ENCODE data around the gene KRTAP11-1.

The KRTAP11-1 gene, protein sequence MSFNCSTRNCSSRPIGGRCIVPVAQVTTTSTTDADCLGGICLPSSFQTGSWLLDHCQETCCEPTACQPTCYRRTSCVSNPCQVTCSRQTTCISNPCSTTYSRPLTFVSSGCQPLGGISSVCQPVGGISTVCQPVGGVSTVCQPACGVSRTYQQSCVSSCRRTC

DNA sequence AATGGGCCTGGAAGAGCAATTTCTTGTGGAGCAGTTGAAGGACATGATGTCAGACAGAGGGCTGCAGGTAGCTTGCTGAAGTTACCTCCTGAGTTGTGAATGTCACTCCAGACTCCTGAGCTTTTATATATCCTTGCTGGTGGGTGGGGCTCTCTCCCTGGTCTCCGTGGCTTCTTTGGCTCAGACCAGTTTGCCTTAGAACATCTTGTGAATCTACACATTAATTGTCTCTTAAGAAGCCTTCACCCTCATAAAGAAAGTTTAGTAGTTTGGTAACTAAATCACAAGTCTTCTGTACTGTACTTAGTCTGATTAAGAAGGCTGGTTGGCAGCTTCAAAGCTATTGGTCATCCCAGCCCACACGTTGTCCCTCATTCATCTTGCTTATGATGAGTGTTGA lies at the start of gene KRTAP11-1:
Gene KRTAP11-1, minus strand, starts transcription at position 101 of the 400 bp plus-strand sequence. Its CDS starts 56 bp downstream, at position 45.
- H3K36me3 ChIP-seq (ENCODE audit: control insufficient read depth, insufficient read depth, low read length), result no peaks in the 10 kb centered on the region
- H3K27me3 ChIP-seq (ENCODE audit: control insufficient read depth, insufficient read depth, low read length), result no peaks in the 10 kb centered on the region
- H3K9me3 ChIP-seq (ENCODE audit: control insufficient read depth, low read length), result no peaks in the 10 kb centered on the region
- H3K4me1 ChIP-seq (ENCODE audit: control insufficient read depth, insufficient read depth, low read length), result no peaks in the 10 kb centered on the region
- H3K9ac ChIP-seq (ENCODE audit: low read length), result no peak within 1 kb of the TSS
- H3K4me3 ChIP-seq (ENCODE audit: low read length), result no peak within 1 kb of the TSS

DNA sequence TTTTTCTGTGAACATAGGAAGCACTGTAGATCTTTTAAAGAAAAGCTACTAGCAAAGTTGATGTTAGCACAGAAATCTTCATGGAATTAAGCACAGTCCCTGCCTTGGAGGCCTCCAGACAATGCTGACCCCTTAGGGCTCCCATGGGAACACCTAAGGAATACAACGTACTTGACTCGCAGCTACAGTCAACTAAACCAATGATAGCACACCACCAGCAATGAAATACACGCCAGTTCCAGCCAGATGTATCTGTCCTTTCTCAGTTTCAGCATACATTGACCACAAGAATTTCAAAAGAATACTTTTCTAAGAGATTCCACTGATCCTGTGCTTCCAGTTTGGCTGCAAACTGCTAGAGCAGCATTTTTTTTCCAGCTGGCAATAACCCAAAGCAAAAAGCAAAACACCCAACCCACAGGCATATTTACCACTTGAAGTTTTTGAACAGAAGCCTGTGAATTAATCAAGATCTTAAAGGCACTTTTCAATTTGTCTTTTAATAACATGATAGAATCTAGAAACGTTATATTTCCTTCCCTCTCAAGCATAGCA lies 42.8 kb upstream of the KRTAP11-1 start:
- Histone ChIP-seq H3K36me3 (ENCODE audit: control insufficient read depth, insufficient read depth, low read length) (no peaks in the 10 kb centered on the region), H3K27me3 (ENCODE audit: control insufficient read depth, insufficient read depth, low read length) (no peaks in the 10 kb centered on the region), H3K4me3 (ENCODE audit: low read length) (no peak overlapping the region), H3K9me3 (ENCODE audit: control insufficient read depth, low read length) (no peaks in the 10 kb centered on the region), H3K4me1 (ENCODE audit: control insufficient read depth, insufficient read depth, low read length) (no peaks in the 10 kb centered on the region), H3K9ac (ENCODE audit: low read length) (no peak overlapping the region)

DNA sequence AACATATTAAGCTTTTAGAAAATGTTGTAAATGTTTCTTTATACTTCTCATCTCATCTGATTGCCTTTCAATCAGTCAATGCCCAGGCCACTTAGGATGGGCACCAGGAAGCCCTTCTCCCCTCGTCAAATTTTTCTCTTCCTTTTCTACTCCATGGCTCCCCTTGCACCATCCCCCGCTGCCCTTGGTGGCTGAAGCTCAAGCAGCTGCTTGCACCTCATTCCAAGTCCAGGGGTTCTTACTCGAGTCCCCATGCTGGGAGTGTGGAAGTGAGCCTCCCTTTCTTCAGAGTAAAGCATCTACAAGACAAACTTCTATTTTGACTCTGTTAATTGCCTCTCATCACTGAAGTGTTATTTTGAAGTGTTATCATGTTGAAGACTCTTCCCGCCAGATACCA lies 39.7 kb upstream of the KRTAP11-1 start:
- Histone ChIP-seq H3K4me1 (ENCODE audit: control insufficient read depth, insufficient read depth, low read length) (no peaks in the 10 kb centered on the region), H3K9ac (ENCODE audit: low read length) (no peak overlapping the region)

DNA sequence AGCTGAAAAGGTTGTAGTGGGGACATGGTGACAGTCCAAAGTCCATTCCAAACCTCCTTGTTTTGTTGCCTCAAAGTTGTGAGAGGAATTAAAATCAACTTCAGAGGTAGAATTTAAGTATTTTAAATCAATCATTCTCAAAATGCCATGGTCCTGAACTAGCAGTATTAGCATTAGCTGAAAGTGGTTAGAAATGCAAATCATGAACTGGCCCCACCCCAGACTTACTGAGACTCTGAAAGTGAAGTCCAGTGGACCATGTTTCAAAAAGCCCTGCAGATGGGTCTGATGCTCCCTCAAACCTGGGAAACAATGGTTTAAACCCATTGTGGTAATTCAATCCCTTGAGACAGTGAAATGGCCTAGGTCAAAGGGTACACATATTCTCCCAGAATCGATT lies 36.2 kb upstream of the KRTAP11-1 start:
- Histone ChIP-seq H3K9ac (ENCODE audit: low read length) (no peak overlapping the region), H3K36me3 (ENCODE audit: control insufficient read depth, insufficient read depth, low read length) (no peaks in the 10 kb centered on the region), H3K27me3 (ENCODE audit: control insufficient read depth, insufficient read depth, low read length) (no peaks in the 10 kb centered on the region), H3K4me1 (ENCODE audit: control insufficient read depth, insufficient read depth, low read length) (no peaks in the 10 kb centered on the region), H3K4me3 (ENCODE audit: low read length) (no peak overlapping the region), H3K9me3 (ENCODE audit: control insufficient read depth, low read length) (no peaks in the 10 kb centered on the region)

More for the DNA sequence above, 39.7 kb upstream of the KRTAP11-1 start:
- Histone ChIP-seq H3K27me3 (ENCODE audit: control insufficient read depth, insufficient read depth, low read length) (no peaks in the 10 kb centered on the region), H3K36me3 (ENCODE audit: control insufficient read depth, insufficient read depth, low read length) (no peaks in the 10 kb centered on the region), H3K4me3 (ENCODE audit: low read length) (no peak overlapping the region), H3K9me3 (ENCODE audit: control insufficient read depth, low read length) (no peaks in the 10 kb centered on the region)

DNA sequence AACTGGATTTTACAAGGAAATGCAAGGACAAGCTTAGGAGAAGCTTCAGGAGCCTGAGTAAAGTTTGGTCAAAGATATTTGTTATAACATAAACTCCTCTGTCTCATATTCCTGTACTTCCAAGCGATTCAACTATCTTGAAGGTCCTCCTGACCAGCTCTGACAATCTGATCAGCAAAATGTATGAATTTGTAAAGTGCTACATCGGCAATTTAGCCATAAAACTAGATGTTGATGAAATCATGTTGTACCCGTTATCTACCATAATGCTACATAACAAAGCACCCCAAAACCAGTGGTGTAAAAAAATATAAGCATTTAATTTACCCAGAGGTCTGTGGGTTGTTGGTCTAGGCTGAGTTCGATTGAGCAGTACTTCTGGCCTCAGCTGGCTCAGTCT lies 19.5 kb upstream of the KRTAP11-1 start:
- no peak overlapping the region for H3K9ac ChIP-seq (ENCODE audit: low read length)
- H3K9me3 ChIP-seq (ENCODE audit: control insufficient read depth, low read length), result no peaks in the 10 kb centered on the region
- H3K4me1 ChIP-seq (ENCODE audit: control insufficient read depth, insufficient read depth, low read length), result no peaks in the 10 kb centered on the region
- no peaks in the 10 kb centered on the region for H3K27me3 ChIP-seq (ENCODE audit: control insufficient read depth, insufficient read depth, low read length)
- no peak overlapping the region for H3K4me3 ChIP-seq (ENCODE audit: low read length)
- H3K36me3 ChIP-seq (ENCODE audit: control insufficient read depth, insufficient read depth, low read length), result no peaks in the 10 kb centered on the region

DNA sequence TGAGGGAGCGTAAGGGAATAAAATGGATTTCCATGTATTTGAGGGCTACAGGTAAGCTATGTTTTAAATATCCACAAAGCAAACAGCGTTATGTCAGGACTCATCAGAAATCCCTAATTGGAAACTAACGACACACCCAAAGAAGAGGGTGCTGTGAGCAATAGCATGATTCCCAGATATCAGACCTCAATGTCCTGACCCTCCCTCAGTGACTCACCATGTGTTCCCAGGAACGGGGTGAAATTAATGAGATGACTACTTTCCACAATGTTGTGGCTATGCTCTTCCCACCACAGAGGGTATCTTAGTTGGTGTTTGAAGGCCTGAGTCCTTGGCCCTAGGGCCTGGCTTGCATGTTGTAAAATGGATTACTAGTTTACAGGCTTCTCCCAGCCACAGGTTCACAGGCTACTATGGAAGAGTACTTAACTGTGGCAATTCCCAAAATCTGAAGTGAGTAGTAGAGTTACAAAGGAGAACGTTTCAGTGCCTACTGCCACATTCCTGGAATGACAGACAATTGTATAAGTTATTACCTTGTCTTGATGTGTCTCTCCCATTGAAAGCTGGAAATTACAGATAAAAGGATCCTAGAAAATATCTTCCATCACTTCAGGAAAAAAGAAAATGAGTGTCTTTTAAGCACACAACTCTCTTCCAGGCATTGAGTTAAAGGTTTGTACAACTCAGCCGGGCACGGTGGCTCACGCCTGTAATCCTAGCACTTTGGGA lies 1.7 kb upstream of the KRTAP11-1 start:
- H3K4me3 ChIP-seq (ENCODE audit: low read length), result no peak overlapping the region
- no peaks in the 10 kb centered on the region for H3K27me3 ChIP-seq (ENCODE audit: control insufficient read depth, insufficient read depth, low read length)
- no peak overlapping the region for H3K9ac ChIP-seq (ENCODE audit: low read length)
- no peaks in the 10 kb centered on the region for H3K4me1 ChIP-seq (ENCODE audit: control insufficient read depth, insufficient read depth, low read length)
- H3K9me3 ChIP-seq (ENCODE audit: control insufficient read depth, low read length), result no peaks in the 10 kb centered on the region
- no peaks in the 10 kb centered on the region for H3K36me3 ChIP-seq (ENCODE audit: control insufficient read depth, insufficient read depth, low read length)

DNA sequence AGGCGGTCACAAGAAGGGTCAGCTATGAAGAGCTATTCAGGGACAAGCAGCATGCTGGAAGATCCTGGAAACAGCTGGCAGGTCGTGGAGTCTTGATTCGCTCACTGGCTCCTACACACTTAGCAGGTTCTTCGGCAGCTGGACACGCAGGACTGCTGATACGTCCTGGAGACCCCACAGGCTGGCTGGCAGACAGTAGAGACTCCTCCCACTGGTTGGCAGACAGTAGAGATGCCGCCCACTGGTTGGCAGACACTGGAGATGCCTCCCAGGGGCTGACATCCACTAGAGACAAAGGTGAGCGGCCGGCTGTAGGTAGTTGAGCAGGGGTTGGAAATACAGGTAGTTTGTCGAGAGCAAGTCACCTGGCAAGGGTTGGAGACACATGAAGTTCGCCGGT lies 466 bp downstream of the KRTAP11-1 start:
- H3K4me1 ChIP-seq (ENCODE audit: control insufficient read depth, insufficient read depth, low read length), result no peaks in the 10 kb centered on the region
- no peak overlapping the region for H3K4me3 ChIP-seq (ENCODE audit: low read length)
- H3K36me3 ChIP-seq (ENCODE audit: control insufficient read depth, insufficient read depth, low read length), result no peaks in the 10 kb centered on the region
- no peak overlapping the region for H3K9ac ChIP-seq (ENCODE audit: low read length)
- H3K27me3 ChIP-seq (ENCODE audit: control insufficient read depth, insufficient read depth, low read length), result no peaks in the 10 kb centered on the region
- no peaks in the 10 kb centered on the region for H3K9me3 ChIP-seq (ENCODE audit: control insufficient read depth, low read length)

DNA sequence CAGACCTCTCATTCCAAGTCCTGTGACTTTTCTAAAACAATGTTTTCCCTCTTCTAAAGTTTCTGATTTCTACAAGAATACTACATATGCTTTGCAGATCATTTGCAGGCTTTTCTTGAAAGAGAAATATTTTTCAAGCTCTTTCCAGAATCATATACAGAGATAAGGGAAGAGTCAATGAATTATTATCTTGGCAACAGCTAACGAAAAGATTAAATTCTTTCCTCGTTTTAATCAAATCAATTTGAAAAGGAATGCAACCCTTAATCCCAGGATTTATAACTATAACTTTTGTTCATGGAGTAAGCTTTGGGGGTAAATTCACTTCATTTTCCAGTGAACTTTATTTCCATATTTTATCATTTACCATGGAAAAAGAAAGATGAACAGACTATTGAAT lies 6.9 kb downstream of the KRTAP11-1 start:
- Histone ChIP-seq H3K27me3 (ENCODE audit: control insufficient read depth, insufficient read depth, low read length) (no peaks in the 10 kb centered on the region), H3K4me3 (ENCODE audit: low read length) (no peak overlapping the region), H3K36me3 (ENCODE audit: control insufficient read depth, insufficient read depth, low read length) (no peaks in the 10 kb centered on the region)

DNA sequence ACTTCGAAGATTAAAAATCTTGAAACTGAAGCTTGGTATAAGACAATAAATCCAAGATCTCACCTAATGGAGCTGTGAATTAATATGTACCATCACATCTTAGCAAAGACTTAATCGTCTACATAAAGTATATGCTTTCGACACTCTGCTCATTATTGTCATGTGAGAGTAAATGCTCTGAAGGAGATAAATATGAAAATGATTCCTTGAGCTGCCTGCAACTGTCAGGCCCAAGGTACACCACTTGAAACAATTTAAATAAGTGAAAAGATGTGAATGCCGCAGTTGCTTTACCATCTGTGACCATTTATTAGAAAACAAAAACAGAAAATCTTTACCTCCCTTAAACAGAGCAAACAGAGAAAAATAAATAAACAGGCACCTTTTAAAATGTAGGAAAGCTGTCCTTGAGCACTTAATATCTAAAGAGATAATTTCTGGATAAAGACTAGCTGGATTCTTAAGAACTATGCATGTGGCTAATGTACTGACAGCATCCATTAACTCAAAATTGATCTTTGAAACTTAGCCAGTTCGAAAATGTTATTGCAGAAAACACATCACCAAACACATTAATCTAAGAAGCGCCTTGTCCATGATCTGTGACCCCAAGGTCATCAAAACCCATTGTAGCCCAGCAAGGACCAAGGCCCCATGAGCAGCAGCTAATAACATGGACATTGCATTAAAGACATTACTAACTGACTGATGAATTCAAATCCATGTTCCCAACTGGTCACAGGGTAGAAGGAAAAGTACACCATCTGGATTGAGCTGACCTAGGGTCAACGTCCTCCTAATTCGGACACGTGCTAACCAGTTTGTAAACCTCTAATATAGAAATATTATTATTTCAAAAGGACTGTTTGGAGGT lies 33.5 kb downstream of the KRTAP11-1 start:
- Histone ChIP-seq H3K4me1 (ENCODE audit: control insufficient read depth, insufficient read depth, low read length) (no peaks in the 10 kb centered on the region), H3K36me3 (ENCODE audit: control insufficient read depth, insufficient read depth, low read length) (no peaks in the 10 kb centered on the region), H3K4me3 (ENCODE audit: low read length) (no peak overlapping the region), H3K9me3 (ENCODE audit: control insufficient read depth, low read length) (no peaks in the 10 kb centered on the region), H3K27me3 (ENCODE audit: control insufficient read depth, insufficient read depth, low read length) (no peaks in the 10 kb centered on the region), H3K9ac (ENCODE audit: low read length) (no peak overlapping the region)

More for the DNA sequence above, 6.9 kb downstream of the KRTAP11-1 start:
- H3K4me1 ChIP-seq (ENCODE audit: control insufficient read depth, insufficient read depth, low read length), result no peaks in the 10 kb centered on the region
- no peak overlapping the region for H3K9ac ChIP-seq (ENCODE audit: low read length)
- H3K9me3 ChIP-seq (ENCODE audit: control insufficient read depth, low read length), result no peaks in the 10 kb centered on the region

DNA sequence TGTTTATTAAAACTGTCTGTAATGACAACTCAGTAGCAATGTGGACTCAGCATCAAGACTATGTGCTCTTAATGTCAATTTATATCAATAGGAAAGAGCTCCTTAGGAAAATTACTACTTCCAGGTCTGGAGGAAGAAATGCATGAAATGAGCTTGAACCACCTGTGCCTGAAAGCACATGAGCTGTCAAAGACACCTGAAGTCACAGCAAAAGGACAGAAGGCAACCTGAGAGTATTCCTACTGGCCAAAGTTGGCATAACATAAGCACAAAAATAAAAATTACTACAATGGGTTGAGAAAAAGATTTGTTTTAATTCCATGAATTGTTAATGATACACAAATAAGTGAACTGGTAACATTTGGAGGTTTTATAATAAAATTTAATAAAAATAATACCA lies 38.4 kb downstream of the KRTAP11-1 start:
- Histone ChIP-seq H3K27me3 (ENCODE audit: control insufficient read depth, insufficient read depth, low read length) (no peaks in the 10 kb centered on the region), H3K9me3 (ENCODE audit: control insufficient read depth, low read length) (no peaks in the 10 kb centered on the region), H3K9ac (ENCODE audit: low read length) (no peak overlapping the region), H3K4me3 (ENCODE audit: low read length) (no peak overlapping the region), H3K36me3 (ENCODE audit: control insufficient read depth, insufficient read depth, low read length) (no peaks in the 10 kb centered on the region), H3K4me1 (ENCODE audit: control insufficient read depth, insufficient read depth, low read length) (no peaks in the 10 kb centered on the region)

DNA sequence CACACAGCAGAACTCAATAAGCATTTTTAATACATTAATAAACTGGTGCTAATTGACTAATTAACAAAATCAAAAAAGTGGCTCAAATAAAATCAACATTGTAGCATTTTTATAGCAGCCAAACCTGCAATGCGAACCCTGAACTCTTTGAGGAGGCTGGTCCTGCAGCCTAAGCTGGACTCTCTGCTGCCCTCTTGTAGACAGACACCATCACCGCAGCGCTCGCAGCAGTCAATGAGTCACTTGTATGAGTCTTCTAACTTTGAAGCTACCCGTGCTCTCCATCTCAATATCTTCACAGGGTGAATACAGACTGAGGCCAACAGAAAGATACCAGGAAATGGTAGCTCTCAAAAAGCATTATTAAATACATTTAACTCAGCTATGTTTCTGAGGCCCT lies 42.1 kb downstream of the KRTAP11-1 start:
- Histone ChIP-seq H3K27me3 (ENCODE audit: control insufficient read depth, insufficient read depth, low read length) (no peaks in the 10 kb centered on the region), H3K4me3 (ENCODE audit: low read length) (no peak overlapping the region), H3K4me1 (ENCODE audit: control insufficient read depth, insufficient read depth, low read length) (no peaks in the 10 kb centered on the region), H3K9me3 (ENCODE audit: control insufficient read depth, low read length) (no peaks in the 10 kb centered on the region), H3K36me3 (ENCODE audit: control insufficient read depth, insufficient read depth, low read length) (no peaks in the 10 kb centered on the region), H3K9ac (ENCODE audit: low read length) (no peak overlapping the region)

DNA sequence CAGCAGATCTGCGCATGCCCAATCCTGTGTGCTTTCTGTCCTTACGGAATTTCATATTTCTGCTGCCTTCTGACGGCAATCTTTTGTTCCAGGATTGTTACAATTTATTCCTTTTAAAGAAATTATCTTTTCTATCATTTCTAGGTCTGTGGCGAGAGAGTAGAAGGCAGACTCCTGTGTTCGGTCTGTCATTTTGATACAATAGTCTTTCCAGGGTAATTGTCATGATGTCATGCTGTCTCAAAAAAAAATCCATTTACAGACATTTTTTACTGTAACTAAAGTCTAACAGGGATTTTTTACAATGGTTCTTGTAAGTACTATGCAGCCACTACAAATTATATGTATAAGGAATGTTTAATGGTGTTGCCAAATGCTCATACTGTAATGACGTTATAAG lies 42.8 kb downstream of the KRTAP11-1 start:
- H3K9me3 ChIP-seq (ENCODE audit: control insufficient read depth, low read length), result no peaks in the 10 kb centered on the region
- no peaks in the 10 kb centered on the region for H3K36me3 ChIP-seq (ENCODE audit: control insufficient read depth, insufficient read depth, low read length)
- H3K27me3 ChIP-seq (ENCODE audit: control insufficient read depth, insufficient read depth, low read length), result no peaks in the 10 kb centered on the region
- H3K4me1 ChIP-seq (ENCODE audit: control insufficient read depth, insufficient read depth, low read length), result no peaks in the 10 kb centered on the region
- no peak overlapping the region for H3K9ac ChIP-seq (ENCODE audit: low read length)
- no peak overlapping the region for H3K4me3 ChIP-seq (ENCODE audit: low read length)

Measured in mucosa of stomach (tissue), 1 donor.